ENCODE data around the gene TMX2. TPM values are rescaled to one million over a fixed set of nuclear protein-coding genes. Genes with fewer than 3 reads are reported as not detected.
A peak's percentile ranks its signal among the peaks of the same experiment; 100 is the strongest.

TMX2 gene
- total and polyA plus RNA-seq, 2 donors (not counting 3 experiments of a cell fraction or from before 2014, with no cell fraction given), result 52.7 to 67.7 TPM

- intact Hi-C loops (cut with micrococcal nuclease) (loop anchor here (1.0 to 5.0 kb wide), 4 partner anchors 21 to 241 kb away; partner anchors contain the start of genes MED19, SELENOH and TMX2), dilution Hi-C loops (cut with MboI; ENCODE audit: extremely low pct_ligation_motif_present, low sequenced_read_pairs) (no loop called here)
- TF ChIP-seq POLR2AphosphoS5 (IDR thresholded peaks at IDR 0.05; ENCODE audit: insufficient read depth, low read depth, low read length) (peak; percentile 81), EZH2 (IDR thresholded peaks at IDR 0.05; ENCODE audit: borderline replicate concordance, low read depth, low read length, severe bottlenecking) (no peak), MAX (IDR thresholded peaks at IDR 0.05; ENCODE audit: insufficient read depth, insufficient read length) (no peak), POLR2A (IDR thresholded peaks at IDR 0.05; ENCODE audit: low read depth, low read length) (peak; percentile 80)
- Histone ChIP-seq H3K27ac (ENCODE audit: insufficient read depth, low read depth, low read length) (peak within 1 kb of the TSS; percentile 89), H3K9ac (replicated peaks; ENCODE audit: extremely low read depth, insufficient read depth, low read length) (peak within 1 kb of the TSS; percentile 96), H3K9me3 (replicated peaks; ENCODE audit: control insufficient read depth, insufficient read depth, low read length) (no peaks in the 10 kb centered on the region), H3K36me3 (ENCODE audit: control insufficient read depth in 2 of 2, extremely low read depth in 1 of 2, insufficient read depth in 2 of 2, low read length in 2 of 2) (no peaks in the 10 kb centered on the region), H4K20me1 (replicated peaks; ENCODE audit: control insufficient read depth, extremely low read depth, insufficient read depth, low read length) (peaks cover 6% of the 10 kb centered on the region), H3K79me2 (ENCODE audit: control insufficient read depth, insufficient read depth, low read length) (peaks cover 49% of the 10 kb centered on the region), H2AFZ (ENCODE audit: low read depth, low read length) (peak within 1 kb of the TSS; percentile 46), H3K27me3 (ENCODE audit: control insufficient read depth in 2 of 2, insufficient read depth in 2 of 2, low read length in 2 of 2) (no peaks in the 10 kb centered on the region), H3K4me2 (ENCODE audit: insufficient read depth, low read length) (peak within 1 kb of the TSS; percentile 100), H3K9me1 (replicated peaks; ENCODE audit: control insufficient read depth, extremely low read depth, insufficient read depth, low read length) (no peaks in the 10 kb centered on the region), H3K4me3 (replicated peaks in 1 of 3; ENCODE audit: insufficient read depth in 1 of 3, low read depth in 1 of 3, low read length in 3 of 3) (peak within 1 kb of the TSS; percentile 68 to 98 (median 83)), H3K4me1 (ENCODE audit: control insufficient read depth, extremely low read depth, insufficient read depth, low read length) (peaks cover 26% of the 10 kb centered on the region)
- DNase-seq (ENCODE audit: low read depth, low spot score) (peak; percentile 97), FAIRE-seq (peak; percentile 78)
- POLR2A ChIA-PET, result interaction anchor here (0.7 to 5.7 kb wide), 8 partner anchors 9 to 50 kb away, joined by 3 to 39 read pairs (median 6); partner anchors contain the start of genes MED19, SELENOH and TMX2
- BruUV-seq (replicated peaks), result TSS peak; percentile 93
- CTCF ChIA-PET, result interaction anchor here (0.8 to 13.5 kb wide), 12 partner anchors 10 to 752 kb away, joined by 3 to 375 read pairs (median 4); partner anchors contain the start of gene BTBD18
These were observed 49.2 kb downstream of the TMX2 start, which contains the start of gene CTNND1 for GRCh38 chr11:57761301-57762234. CTNND1 (plus strand) TSS chr11:57761802; CDS start chr11:57791479, 29,677 bp downstream.
